Purkinje cell (primary cell): ENCODE measurements around the gene TNS1. TPM values are rescaled to one million over a fixed set of nuclear protein-coding genes. Genes with fewer than 3 reads are reported as not detected.

Source experiments
- polyA plus RNA-seq: library from polyadenylated mRNA; unstranded; fragments of >200 nt; fragmentation: Nextera tagmentation; gene quantifications from 2 replicates; pipeline ENCODE4 v1.2.1, GENCODE V29; 2014

Gene TNS1
- polyA plus RNA-seq: 0.18 and 0.82 TPM in 2 replicates

DNA sequence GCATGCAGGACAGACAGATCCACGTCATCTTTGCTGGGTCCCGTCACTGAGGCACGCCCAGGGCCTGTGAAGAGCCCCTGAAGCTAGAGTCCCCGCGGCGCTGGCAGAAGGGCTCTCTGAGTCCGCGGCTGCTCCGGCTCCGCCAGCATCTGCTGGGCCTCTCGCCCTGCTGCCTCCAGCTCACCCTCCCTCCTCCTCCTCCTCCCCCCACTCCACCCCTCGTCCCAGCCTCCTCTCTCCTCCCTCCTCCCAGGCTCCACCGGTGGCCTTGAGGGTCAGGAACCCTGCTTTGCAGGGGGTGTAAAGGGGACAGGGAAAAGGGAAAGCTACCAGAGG is at the start of gene TNS1:
TSS of gene TNS1 (minus strand) at position 151 of the 336 bp plus-strand sequence. CDS start at position 28, 123 bp downstream.

Other genes starting within 250 kb of the TNS1 start
- not detected in 2 replicates for gene RUFY4, start 66.3 kb upstream of the TNS1 start, polyA plus RNA-seq
- gene CXCR2, start 123.0 kb upstream of the TNS1 start, polyA plus RNA-seq: not detected in 2 replicates
- not detected in 2 replicates for gene CXCR1, start 164.0 kb upstream of the TNS1 start, polyA plus RNA-seq
- 196 and 197 TPM in 2 replicates for gene ARPC2, start 214.2 kb upstream of the TNS1 start, polyA plus RNA-seq